Stimulated activated naive CD8-positive, alpha-beta T cell treated with anti-CD3 and anti-CD28 coated beads, Interleukin-15, Interleukin-2, amounts not matched to agents 100 U/mL and 50 U/mL, for 24 hours (primary cell): ENCODE measurements around the gene SLC34A3.

Experiments
- ATAC-seq: fragments of 150-1000 bp; cut with Tn5 transposase; one replicate; pipeline ENCODE4 v1.10.0; 2021
- DNase-seq: peaks from one replicate; pipeline ENCODE4 v3.0.0; 2021

The SLC34A3 gene

DNA sequence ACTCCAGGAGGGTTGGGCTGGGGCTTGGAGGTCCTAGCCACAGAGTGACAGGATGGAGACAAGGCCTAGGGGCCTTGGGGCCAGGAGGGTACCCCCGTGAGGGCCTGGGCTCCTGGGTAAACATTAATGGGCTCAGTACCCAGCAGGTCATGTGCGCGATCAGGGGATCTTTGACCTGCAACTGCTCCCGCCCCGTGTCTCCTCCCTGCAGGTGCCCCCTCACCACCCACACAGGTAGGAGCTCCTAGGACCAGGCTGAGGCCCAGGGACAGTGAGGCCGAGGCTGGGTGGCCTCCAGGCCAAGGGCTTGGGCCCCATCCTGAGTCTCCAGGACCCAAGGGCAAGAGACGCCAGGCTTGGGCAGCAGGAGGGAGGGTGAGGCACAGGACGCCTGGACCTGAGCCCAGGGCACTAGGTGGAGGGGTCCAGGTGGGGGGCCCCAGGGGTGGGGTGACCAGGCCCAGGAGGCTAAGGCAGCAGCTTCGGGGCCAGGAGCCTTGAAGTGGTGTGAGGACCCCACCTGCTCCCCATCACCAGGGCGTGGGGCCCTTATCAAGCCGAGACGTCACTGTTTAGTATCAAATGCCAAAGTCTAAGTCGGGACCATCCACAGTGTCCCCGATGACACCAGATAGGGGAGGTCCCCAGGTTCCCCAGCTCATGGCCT is at the start of gene SLC34A3:
Gene SLC34A3 (plus strand): TSS at position 197 of the 667 bp plus-strand sequence. CDS start 802 bp downstream, outside the sequence.
- DNase-seq (no peak), ATAC-seq (no peak)

DNA sequence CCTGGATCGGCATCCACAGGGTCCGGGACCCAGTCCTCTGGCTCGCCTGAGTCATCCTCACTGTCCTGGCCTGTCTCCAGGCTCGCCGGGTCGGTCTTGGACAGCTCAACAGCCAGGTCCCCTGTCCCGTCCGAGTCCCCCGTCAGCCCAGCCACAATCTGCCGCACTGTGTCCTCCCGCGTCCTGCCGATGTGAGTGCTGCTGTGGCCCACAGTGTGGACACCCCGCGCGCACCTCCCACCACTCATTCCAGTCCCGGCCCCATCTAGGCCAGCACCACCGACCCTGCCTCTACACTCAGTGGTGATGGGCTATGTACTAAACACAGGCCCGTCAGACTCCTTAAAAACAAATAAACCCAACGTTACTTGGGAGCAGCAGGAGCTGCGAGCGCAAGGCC is 49.0 kb upstream of the SLC34A3 start:
- ATAC-seq (no peak), DNase-seq (no peak)

DNA sequence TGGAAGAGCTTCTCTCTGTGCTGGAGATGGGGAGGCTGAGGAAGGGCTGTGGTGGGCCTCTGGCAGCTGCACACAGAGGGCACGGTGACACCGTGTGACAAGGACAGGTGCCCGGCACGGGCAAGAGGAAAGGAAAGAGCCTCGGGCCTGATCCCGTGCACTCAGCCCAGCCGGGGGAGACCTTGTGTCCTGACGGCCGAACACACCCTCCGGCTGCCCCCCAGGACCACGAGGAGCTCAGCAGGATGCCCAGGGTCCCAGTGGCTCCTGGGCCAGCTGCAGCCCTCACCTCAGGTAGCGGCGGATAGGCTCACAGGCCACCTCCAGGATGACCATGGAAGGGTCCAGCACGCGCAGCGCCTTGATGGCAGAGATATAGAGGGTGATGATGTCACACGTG is 47.9 kb upstream of the SLC34A3 start:
- ATAC-seq (no peak), DNase-seq (no peak)

DNA sequence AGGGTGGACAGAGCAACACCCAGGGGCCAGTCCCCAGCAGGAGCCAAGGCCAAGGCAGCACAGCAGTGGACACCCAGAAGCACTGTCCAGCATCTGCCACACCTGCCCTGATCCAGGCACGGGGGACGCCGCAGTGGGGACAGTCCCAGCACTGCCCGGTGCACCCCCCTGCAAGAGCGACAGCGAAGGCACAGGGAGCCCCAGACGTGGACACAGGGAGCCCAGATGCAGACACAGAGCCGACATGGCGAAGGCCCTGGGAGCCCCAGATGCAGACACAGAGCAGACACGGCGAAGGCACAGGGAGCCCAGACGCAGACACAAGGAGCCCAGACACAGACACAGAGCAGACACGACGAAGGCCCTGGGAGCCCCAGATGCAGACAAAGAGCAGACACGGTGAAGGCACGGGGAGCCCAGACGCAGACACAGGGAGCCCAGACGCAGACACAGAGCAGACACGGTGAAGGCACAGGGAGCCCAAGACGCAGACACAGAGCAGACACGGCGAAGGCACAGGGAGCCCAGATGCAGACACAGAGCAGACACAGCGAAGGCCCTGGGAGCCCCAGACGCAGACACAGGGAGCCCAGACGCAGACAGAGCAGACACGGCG is 46.6 kb upstream of the SLC34A3 start:
- DNase-seq: no peak

DNA sequence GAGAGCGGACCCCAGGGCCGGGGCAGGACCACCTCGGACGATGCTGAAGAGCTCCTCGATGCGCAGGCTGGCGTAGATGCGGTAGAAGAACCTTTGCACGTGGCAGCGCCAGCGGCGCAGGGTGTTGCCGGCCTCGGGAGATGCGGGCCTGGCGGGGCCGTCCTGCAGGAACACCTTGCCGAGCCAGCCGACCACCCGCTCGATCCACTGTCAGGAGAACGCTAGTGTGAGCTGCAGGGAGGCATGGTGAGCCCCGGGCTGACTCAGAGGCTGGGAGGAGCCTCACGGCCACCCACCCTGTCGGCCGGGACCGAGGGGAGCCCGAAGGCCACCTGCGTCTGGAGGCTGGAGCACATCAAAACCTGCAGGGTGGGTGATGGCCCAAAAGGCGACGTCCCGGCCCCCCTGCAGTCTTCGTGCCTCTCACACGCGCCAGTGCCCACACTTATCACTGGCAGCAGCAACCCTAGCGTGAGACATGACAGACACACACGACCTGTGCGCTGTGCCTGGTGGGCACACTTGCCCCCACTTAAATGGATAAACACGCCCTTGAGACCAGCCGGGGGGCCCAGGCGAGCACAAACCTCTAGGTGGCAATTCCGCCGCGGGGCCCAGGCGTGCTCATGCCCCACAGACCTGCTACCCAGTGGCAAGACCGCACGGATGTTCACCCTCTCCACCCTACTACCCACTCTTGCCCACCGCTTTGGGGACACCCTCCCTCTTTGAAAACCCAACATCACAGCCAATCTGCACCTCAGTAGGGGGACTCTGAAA is 45.6 kb upstream of the SLC34A3 start:
- no peak for ATAC-seq
- no peak for DNase-seq

More for the DNA sequence above, 46.6 kb upstream of the SLC34A3 start:
- no peak for ATAC-seq

DNA sequence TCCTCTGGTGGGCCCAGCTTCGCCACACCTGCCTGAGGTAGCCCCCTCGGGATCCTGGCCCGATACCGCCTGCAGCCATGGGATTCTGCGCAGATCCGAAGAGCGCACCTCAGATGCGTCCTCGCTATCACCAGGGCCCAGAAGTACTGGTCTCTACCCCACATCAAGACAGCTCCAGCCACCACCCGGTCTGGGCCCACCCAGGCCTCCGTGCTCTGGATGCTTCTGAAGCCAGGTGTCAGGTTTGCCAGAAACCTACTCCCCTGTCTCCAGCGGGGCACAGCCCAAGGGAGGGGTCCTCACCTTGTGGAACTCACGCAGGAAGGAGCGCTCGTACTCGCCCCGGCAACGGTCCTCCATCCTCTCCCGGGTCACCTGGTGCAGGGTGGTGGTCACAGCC is 44.8 kb upstream of the SLC34A3 start:
- ATAC-seq: no peak
- no peak for DNase-seq

DNA sequence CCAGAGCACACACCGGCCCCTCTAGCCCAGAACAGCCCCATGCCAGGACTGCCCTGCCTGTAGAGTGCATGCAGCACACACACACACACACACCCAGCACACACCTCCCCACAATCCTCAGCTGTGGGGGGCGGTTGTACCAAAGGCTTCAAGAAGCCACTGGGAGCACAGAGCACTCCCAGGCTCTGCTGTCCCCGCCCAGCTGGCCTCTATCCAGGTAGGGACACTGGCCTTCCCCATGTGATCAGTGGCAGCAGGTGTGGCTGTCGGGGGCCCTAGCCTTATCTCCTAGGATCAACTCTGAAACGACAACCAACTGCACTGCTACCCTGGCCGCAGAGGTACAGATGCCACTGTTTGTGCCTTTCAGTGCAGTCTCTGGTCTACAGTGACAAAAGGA is 44.3 kb upstream of the SLC34A3 start:
- ATAC-seq: no peak

DNA sequence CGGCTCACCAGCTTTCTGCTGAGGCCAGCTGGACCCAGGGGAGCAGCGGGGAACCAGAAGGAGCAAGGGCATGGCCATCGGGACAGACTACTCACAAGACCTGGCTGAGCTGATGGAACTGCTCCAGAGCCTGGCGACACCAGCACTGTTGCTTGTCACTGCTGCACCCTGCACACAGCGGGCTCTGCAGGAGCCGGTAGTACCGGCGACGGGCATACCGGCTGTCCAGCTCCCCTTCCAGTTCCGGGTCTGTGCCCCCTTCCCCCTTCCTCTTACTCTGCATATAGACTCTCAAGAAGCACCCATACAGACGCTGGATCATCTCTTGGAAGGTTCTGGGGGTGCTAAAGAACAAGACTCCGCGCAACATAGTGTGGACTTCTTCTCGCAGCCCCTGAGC is 43.3 kb upstream of the SLC34A3 start:
- DNase-seq (no peak), ATAC-seq (no peak)

More for the DNA sequence above, 44.3 kb upstream of the SLC34A3 start:
- no peak for DNase-seq

DNA sequence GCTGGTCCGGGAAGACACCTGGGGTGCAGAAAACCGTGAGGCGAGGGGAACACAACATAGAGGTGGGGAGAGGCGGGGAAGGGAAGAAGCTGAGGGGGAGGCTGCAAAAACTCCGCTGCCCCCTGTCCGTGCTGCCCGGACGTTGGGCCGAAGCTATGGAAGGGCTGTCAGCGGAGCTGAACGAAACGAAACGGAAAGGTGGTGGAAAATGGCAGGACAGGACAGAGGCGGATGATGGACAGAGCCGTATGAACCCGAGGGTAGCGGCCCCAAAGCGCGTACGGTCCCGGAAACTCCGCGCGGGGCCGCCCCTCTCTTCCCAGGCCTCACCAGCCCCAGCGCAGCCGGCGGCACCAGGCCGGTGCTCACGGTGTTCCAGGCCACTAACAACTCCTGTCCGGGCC is 42.6 kb upstream of the SLC34A3 start:
- DNase-seq (no peak), ATAC-seq (peak; percentile 1)

DNA sequence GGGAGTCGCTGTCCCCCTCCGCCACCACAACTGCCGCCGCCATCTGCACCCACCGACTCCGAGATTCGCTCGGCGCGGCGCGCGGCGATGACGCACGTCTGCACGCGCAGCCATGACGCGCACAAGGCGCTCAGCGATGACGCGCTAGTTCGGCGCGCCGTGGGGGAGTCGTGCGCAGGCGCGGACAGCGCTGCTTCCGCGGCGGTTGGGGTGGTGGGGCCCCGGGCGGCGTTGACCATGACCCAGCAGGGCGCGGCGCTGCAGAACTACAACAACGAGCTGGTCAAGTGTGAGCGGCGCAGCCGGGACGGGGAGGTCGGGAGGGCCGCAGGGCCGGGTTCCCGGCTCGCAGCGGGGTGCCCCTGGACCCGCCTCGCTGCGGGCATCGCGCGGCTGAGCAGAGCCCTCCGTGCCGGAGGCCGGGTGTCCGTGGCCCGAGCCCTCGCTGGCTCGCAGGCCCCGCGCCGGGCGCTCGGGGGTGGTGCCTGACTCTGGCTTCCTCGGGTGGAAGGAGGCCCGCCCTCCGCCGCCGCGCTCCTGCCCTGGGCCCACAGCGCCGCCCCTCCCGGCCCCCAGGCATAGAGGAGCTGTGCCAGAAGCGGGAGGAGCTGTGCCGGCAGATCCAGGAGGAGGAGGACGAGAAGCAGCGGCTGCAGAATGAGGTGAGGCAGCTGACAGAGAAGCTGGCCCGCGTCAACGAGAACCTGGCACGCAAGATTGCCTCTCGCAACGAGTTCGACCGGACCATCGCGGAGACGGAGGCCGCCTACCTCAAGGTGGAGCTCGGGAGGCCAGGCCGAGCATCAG is 42.0 kb upstream of the SLC34A3 start, which contains the start of the genes ANAPC2 and SSNA1:
Gene ANAPC2 (minus strand): TSS at position 71 of the 807 bp plus-strand sequence. CDS start 28 bp downstream, at position 43.
Gene SSNA1 (plus strand): TSS at position 187 of the 807 bp plus-strand sequence. CDS start 51 bp downstream, at position 238.
- peak; percentile 97 for DNase-seq
- peak; percentile 82 for ATAC-seq

DNA sequence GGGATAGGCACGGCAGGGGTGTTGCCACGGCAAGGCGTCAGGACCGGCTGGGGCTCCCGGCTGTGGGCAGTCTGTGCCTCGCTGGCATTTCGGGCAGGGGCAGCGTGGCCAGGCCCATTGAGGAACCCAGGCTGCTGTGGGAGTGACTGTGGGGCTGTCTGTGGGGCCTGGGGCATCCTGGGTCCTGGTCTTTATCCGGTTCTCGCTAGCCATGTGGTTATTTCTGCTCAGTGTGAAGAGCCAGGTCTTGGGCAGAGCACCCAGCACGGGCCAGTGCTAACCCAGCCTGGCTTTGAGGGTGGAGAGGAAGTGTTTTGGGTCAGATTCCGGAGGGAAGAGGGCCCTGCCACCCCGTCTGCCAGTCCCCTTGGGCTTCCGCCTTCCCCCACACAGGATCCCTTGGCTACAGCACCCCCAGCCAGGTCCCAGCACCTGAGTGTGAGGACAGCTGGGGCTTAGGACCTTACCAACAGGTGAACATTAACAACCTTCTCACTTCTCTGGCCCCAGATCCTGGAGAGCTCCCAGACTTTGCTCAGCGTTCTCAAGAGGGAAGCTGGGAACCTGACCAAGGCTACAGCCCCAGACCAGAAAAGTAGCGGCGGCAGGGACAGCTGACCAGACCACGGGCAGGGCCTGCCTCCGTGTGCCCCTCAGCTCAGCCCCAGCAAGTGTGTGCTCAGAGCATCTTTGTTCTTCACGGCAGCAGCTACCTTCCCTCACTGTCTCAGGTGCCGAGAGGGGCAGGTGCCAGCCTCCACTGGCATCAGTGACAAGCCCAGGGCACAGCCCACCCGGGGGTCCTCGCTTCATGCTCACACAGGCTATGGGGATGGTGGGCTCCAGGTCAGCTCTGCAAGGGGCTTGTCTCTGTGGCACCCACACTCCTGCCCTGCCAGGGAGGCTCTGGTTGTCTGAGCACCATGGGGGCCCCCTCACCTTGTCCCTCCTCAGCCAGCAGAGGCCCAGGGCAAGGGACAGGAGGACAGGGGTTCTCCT is 41.1 kb upstream of the SLC34A3 start:
- DNase-seq (no peak), ATAC-seq (no peak)

DNA sequence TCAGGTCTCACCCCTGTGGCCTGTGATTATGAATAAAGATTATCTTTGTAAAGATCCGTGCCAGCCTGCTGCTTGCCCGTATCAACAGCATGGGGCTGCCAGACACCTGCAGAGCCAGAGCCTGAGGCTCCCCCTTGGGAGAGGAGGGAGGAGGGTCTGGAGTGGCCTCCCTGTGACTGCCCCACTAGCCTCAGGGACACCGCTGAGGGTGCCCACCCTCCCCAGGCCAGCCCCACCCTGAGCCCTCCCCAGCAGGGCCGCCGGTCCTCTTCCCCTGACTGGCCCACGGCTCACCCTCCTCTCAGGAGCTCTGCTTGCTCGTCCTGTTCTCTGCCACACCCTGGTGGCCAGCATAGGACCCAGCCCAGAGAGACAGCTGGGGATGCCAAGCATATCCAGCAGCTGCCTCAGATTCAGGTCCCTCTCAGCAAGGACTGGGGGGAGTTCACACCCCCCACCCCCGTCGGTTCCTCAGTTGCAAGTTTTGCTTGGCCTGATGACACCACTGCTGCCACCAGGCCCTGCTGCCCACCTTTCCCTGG is 40.3 kb upstream of the SLC34A3 start:
- ATAC-seq (no peak), DNase-seq (no peak)

DNA sequence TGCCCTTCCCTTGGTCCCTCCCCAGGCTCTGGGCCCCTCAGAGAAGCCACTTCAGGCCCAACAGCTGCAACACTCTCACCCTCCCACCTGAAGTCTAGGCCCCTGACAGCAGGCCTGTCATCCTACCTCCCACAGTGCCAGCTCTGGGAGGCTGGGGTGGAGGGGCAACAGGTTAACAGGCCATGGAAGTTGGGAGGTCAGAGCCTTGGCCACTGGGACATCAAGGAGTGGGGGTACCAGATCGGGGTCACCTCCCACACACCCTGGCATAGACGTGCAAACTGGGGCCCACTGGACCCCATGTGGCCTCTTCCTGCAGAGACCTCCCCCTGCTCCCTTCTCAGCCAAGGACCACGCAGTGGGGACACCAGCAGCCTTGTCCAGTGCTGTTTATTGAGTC is 39.5 kb upstream of the SLC34A3 start:
- no peak for ATAC-seq
- no peak for DNase-seq

DNA sequence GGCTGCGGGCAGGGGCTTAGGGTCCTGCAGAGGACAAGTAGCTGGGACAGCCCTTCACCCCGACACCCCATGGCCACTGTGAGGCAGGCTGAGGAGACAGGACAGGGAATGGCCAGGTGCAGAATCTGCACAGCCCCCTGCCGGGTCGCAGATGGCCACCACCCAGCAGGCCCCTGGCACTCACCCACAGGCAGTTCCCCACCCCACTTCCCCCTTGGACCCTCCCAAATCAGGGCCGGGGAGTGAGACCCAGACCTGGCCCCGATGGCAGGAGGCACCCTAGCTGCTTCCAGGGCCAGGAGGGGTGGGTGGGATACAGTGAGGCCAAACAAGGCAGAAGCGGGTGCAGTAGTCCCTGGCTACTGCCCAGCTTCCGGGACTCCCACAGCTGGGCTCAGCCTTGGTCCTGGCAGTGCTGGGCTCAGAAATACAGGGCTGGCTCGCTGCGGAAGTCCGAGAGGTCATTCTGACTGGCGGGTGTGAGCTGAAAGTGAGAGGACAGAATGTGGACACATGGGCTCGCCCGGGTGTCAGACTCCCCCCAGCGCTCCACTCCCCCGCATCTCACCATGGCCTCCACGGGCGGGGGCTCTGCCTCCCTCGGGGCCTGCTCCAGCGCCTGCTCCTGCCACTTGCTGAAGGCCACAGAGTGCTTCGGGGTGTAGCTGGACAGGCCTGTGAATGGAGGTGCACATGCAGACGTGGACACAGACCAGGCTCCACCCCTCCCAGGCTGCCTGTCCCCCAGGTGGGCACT is 38.8 kb upstream of the SLC34A3 start:
- DNase-seq (no peak), ATAC-seq (no peak)

DNA sequence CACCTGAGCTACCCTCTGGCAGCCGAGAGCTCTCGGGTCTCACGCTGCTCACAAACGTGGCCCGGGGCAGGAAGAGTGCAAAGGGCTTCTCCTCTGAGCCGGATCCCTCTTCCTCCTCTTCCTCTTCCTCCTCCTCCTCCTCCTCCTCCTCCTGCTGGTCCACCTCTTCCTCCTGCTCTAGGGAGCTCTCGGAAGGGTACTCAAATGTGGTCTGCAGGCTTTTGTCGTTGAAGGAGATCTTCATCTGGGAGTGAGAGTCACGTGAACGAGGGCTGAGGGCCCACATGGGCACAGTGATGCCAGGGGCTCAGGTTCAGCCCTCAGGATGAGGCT is 38.3 kb upstream of the SLC34A3 start:
- ATAC-seq: no peak
- no peak for DNase-seq

DNA sequence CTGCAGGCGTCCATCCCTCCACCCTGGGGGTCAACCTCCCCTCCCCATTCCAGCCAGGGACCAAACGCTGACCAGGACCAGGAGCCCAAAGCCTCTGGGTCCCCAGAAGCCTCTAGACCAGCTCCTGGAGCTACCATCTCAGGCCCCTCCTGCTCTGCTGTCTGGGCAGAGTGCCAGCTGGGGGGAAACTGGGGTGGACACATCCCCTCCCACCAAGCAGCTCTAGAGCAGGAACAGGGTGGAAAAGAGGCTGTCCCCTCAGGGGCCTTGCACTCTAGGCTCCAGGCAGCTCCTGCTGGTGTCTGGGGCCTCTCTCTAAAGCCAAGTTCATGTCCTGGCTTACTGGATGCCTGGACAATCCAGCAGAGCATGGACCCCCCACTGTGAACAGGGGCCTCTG is 37.8 kb upstream of the SLC34A3 start:
- DNase-seq (no peak), ATAC-seq (no peak)

DNA sequence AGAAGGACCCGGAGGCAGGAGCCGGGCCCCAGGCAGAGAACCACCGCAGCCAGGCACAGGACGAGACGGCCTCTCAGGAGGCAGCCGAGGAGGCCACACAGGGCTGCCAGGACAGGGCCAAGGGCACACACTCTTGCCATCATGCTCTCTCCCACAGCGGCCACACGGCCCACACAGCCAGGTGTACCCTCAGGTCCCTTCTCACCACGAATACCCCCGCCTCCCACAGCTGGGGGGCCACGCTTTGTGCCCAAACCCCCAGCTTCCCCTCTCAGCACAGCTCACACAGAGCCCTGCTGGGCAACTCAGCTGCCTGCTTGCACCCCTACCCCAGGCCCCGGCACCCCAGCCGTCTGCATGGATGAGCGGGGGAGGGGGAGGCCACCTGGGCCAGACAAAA is 36.9 kb upstream of the SLC34A3 start:
- ATAC-seq (no peak), DNase-seq (no peak)

DNA sequence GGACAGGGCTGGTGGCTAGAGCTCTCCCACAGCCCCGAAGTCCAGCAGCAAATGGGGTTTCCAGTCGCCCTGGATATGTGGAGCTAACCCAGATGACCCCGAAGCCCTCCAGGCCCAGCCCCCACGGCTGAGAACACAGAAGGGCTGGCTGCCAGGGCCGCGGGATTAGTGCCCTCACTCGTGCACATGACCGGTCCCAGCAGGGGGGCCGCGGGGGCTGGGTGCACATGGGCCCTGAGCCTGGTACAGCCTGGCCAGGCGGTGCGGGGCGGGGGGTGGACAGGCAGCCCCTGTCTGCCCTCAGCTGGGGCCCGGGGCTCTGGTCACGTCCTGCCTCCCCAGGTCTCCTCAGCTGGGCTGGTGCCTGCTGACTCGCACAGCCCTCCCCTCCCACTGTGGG is 36.3 kb upstream of the SLC34A3 start:
- DNase-seq (no peak), ATAC-seq (no peak)

DNA sequence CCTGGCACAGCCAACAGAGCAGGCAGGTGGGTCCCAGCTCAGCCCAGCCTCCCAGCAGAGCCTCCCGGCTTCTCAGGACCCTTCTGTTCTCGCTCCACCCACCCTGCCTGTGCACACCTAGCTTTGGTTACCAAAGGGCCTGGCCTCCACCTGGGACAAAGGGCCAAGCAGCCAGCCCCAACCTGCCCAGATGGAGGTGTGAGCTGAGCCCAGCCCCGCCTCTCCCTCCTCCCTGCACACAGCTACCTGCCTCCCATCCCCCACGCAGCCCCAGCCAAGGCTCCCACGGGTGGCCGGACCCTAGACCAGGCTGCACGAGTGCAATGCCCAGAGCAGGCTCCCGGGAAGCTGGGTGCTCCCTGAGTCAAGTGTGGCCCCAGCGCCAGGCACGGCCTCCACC is 35.8 kb upstream of the SLC34A3 start:
- DNase-seq (no peak), ATAC-seq (no peak)
